Adrenal gland (tissue), 12 donors: Measurements from ENCODE around the gene SLC43A2. TPM values are rescaled to one million over a fixed set of nuclear protein-coding genes. Genes with fewer than 3 reads are reported as not detected.

ENCODE experiments used
- DNase-seq, 7 donors: peaks; one replicate each; pipeline ENCODE4 v3.0.0-alpha.2; 2019 to 2020
- H3K27ac ChIP-seq, 5 donors: fragments of 200-600 bp; sonication (generic) in 4 of 5; 1 replicate in 3 of 5; 2 replicates in 2 of 5; pipeline versions ENCODE4 v1.5.1 to v1.8.0; 2016 to 2020; ENCODE audit warnings: mild to moderate bottlenecking in 1 of 5
- H3K27me3 ChIP-seq: fragments of 200-600 bp; 2 replicates; pipeline ENCODE4 v1.8.0; 2021
- H3K36me3 ChIP-seq, 2 donors: fragments of 200-600 bp; replicated peaks in 1 of 2; 1 replicate in 1 of 2; 2 replicates in 1 of 2; pipeline versions ENCODE4 v1.5.1 to v1.8.0; 2018 to 2022
- H3K4me1 ChIP-seq, 2 donors: fragments of 200-600 bp; replicated peaks in 1 of 2; 1 replicate in 1 of 2; 2 replicates in 1 of 2; pipeline versions ENCODE4 v1.5.1 to v1.8.0; 2018 to 2021
- H3K4me3 ChIP-seq, 4 donors: fragments of 200-600 bp; sonication (generic) in 3 of 4; one replicate each; pipeline ENCODE4 v1.5.1; 2016 to 2018
- H3K9me3 ChIP-seq, 3 donors: fragments of 200-600 bp; sonication (generic) in 1 of 3; replicated peaks in 1 of 3; 1 replicate in 2 of 3; 2 replicates in 1 of 3; pipeline versions ENCODE4 v1.5.1 to v1.8.0; 2016 to 2021
- CTCF ChIP-seq, 6 experiments: fragments of 450-650 bp in 4 of 6; fragments of 200-600 bp in 2 of 6; sonication (generic) in 1 of 6; IDR thresholded peaks; 1 replicate in 5 of 6; 2 replicates in 1 of 6; pipeline versions ENCODE4 v1.5.1 to v1.8.0; 2016 to 2021; ENCODE audit warnings: antibody characterized with exemption in 6 of 6, mild to moderate bottlenecking in 2 of 6, moderate library complexity in 1 of 6
- POLR2A ChIP-seq, 2 donors: fragments of 450-650 bp; IDR thresholded peaks; one replicate each; pipeline ENCODE4 v1.6.1; 2017; ENCODE audit warnings: antibody characterized with exemption in 2 of 2, mild to moderate bottlenecking in 2 of 2, moderate library complexity in 1 of 2
- WGBS, 4 donors: extraction: QIAGEN DNeasy Blood & Tissue Kit in 2 of 4; methylation state at CpG; one replicate each; pipeline versions ENCODE4 v1.1.5 to v1.1.7; 2013 to 2017; 5-methylcytosine and 5-hydroxymethylcytosine counted together
- intact Hi-C, 2 donors: fragments of 100-400 bp; cut with DNase I; formaldehyde crosslinking; loops; one replicate each; pipeline versions ENCODE4 v1.14.1 to v1.15.0; 2022 to 2023
- polyA plus RNA-seq, 3 donors: library from polyadenylated mRNA; stranded (reverse); fragments of 200-250 nt in 2 of 3; fragments of 350-450 nt in 1 of 3; fragmentation: Illumina TruSeq in 1 of 3; extraction: RNeasy Lipid Tissue Mini Kit (QIAGEN cat#74804) in 1 of 3; gene quantifications; one replicate each; pipeline ENCODE4 v1.2.3, GENCODE V29; 2013 to 2014
- total RNA-seq, 9 donors: library from RNA; depleted of rRNA in 4 of 9; stranded (reverse); fragments of >200 nt in 4 of 9; fragments of 120-200 nt in 1 of 9; fragmentation: NEBNext Ultra II Directional in 1 of 9; extraction: Animal tissue kit (Norgen Biotek cat#: 25700) in 1 of 9; gene quantifications; one replicate each; pipeline versions ENCODE4 v1.1.0 to v1.2.4, GENCODE V29; 2013 to 2023
- donor health status: healthy with polysubstance abuse.
- donor health status: Bipolar disorder and iron deficiency.
- donor health status: DM: yes; HTN: yes; CAD: no.
- donor health status: DM: no; HTN: no; CAD: no.
- donor health status: DM: no; HTN: no; CAD: no.
- donor health status: DM: yes; HTN: yes; CAD: no.

The SLC43A2 gene
- total and polyA plus RNA-seq, 12 donors: 4.8 to 32.5 (median 15.6) TPM

GRCh38 chr17:1638624-1639300 is 10.1 kb upstream of the SLC43A2 start:
- intact Hi-C loops: no loop called here
- peaks cover 0 to 6% of the 10 kb centered on the region in 2 donors for H3K36me3 ChIP-seq
- WGBS, 4 donors: 74 to 90% (median 83%) methylated on average over 7 to 19 of the region's 19 CpGs
- DNase-seq: no peak
- H3K4me3 ChIP-seq: no peak overlapping the region
- H3K4me1 ChIP-seq: peaks cover 0 to 4% of the 10 kb centered on the region in 2 donors
- TF ChIP-seq POLR2A (IDR thresholded peaks at IDR 0.05) (no peak), CTCF (IDR thresholded peaks at IDR 0.05) (no peak)
- no peaks in the 10 kb centered on the region for H3K27me3 ChIP-seq
- no peak overlapping the region for H3K27ac ChIP-seq
- H3K9me3 ChIP-seq: no peaks in the 10 kb centered on the region

GRCh38 chr17:1638171-1638590 is 9.5 kb upstream of the SLC43A2 start:
- no peaks in the 10 kb centered on the region for H3K9me3 ChIP-seq
- whole genome bisulfite sequencing, 4 donors: 78 to 89% (median 84%) methylated on average over 14 to 17 of the region's 17 CpGs
- intact Hi-C loops: no loop called here
- no peak for TF ChIP-seq CTCF (IDR thresholded peaks at IDR 0.05)
- no peak for TF ChIP-seq POLR2A (IDR thresholded peaks at IDR 0.05)
- H3K4me1 ChIP-seq: no peaks in the 10 kb centered on the region
- H3K36me3 ChIP-seq: peaks cover 0 to 6% of the 10 kb centered on the region in 2 donors
- no peak overlapping the region for H3K4me3 ChIP-seq
- no peak overlapping the region for H3K27ac ChIP-seq
- no peaks in the 10 kb centered on the region for H3K27me3 ChIP-seq
- no peak for DNase-seq

GRCh38 chr17:1636732-1637285 is 8.2 kb upstream of the SLC43A2 start:
- peaks cover 0 to 6% of the 10 kb centered on the region in 2 donors for H3K36me3 ChIP-seq

More at GRCh38 chr17:1636732-1637285, 8.2 kb upstream of the SLC43A2 start:
- no peaks in the 10 kb centered on the region for H3K27me3 ChIP-seq
- no peak overlapping the region for H3K27ac ChIP-seq
- no peak overlapping the region for H3K4me3 ChIP-seq
- intact Hi-C loops: no loop called here
- 78 to 90% (median 87%) methylated on average over 11 to 15 of the region's 15 CpGs for WGBS, 4 donors
- H3K9me3 ChIP-seq: no peaks in the 10 kb centered on the region
- no peak for DNase-seq
- TF ChIP-seq CTCF (IDR thresholded peaks at IDR 0.05) (no peak), POLR2A (IDR thresholded peaks at IDR 0.05) (no peak)
- H3K4me1 ChIP-seq: no peaks in the 10 kb centered on the region
